HT1080 (cell line): Measurements from ENCODE around the gene F2RL1. TPM values are rescaled to one million over a fixed set of nuclear protein-coding genes. Genes with fewer than 3 reads are reported as not detected.
"Not testable (repeated sequence)": the region's sequence is repeated elsewhere in the genome, so short reads cannot be mapped to it uniquely, and the experiment has no call there.

ENCODE experiments used
- DNase-seq: peaks from one replicate; pipeline ENCODE4 v3.0.0-alpha.2; 2015; ENCODE audit warnings: low read depth
- total RNA-seq: library from RNA; depleted of rRNA; stranded (reverse); fragments of >200 nt; shearing (Covaris generic); gene quantifications from 2 replicates; pipeline ENCODE4 v1.2.3, GENCODE V29; 2014

Gene F2RL1
- total RNA-seq, 1 experiment from 2014 or later = 25.9 TPM

GRCh38 chr5:76805821-76806505 lies 12.9 kb upstream of the F2RL1 start:
- DNase-seq = peak; percentile 98

- peak; percentile 89 for DNase-seq
Observed at GRCh38 chr5:76807296-76807695, 11.5 kb upstream of the F2RL1 start.

DNA sequence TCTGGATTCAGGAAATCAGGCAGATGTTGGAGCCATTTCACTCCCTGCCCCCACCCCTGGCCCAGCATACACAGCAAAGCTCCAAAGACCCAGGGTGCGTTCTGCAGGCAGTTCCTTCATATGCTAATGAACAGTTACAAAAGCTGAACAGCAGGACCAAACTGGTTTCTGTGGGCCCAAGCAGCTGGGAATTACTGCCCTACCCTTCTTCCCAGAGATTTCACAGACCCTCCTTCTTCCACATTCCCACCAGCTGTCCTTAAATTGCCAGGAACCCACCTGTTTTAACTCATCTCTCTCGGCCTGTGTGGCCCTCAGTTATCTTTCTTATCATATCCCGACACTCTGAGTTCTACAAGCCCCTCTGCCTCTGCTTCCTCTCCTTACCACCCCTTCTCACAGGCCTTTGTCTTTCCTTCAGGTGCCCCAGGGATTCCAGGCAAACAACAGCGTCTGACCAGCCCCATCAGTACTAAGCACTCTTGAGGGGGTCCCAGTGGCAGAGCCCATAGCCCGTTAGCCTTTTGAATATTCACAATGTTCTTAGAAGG lies 10.6 kb upstream of the F2RL1 start:
- DNase-seq = no peak

GRCh38 chr5:76809141-76809540 lies 9.7 kb upstream of the F2RL1 start:
- no peak for DNase-seq

DNA sequence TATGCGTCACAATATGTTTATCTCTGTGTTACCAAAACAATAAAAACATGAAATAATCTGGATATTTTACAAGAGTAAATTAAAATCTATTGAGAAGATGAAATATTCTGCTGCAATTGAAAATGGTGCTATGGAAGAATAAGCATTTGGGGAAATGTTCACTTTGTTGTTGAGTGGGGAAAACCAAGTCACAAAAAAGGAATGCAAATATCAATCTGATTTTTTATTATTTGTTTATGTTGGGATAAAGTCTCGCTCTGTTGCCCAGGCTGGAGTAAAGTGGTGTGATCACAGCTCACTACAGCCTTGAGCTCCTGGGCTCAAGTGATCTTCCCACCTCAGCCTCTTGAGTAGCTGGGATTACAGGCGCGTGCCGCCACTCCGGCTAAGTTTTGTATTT lies 8.6 kb upstream of the F2RL1 start:
- no peak for DNase-seq

GRCh38 chr5:76811214-76811613 lies 7.6 kb upstream of the F2RL1 start:
- peak; percentile 79 for DNase-seq

DNA sequence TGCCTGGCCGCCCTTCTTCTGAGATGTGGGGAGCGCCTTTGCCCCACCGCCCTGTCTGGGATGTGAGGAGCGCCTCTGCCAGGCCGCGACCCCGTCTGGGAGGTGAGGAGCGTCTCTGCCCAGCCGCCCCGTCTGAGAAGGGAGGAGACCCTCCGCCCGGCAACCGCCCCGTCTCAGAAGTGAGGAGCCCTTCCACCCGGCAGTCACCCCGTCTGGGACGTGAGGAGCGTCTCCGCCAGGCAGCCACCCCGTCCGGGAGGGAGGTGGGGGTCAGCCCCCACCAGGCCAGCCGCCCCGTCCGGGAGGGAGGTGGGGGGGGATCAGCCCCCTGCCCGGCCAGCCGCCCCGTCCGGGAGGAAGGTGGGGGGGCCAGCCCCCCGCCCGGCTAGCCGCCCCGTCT lies 6.6 kb upstream of the F2RL1 start:
- not testable (repeated sequence) for DNase-seq

DNA sequence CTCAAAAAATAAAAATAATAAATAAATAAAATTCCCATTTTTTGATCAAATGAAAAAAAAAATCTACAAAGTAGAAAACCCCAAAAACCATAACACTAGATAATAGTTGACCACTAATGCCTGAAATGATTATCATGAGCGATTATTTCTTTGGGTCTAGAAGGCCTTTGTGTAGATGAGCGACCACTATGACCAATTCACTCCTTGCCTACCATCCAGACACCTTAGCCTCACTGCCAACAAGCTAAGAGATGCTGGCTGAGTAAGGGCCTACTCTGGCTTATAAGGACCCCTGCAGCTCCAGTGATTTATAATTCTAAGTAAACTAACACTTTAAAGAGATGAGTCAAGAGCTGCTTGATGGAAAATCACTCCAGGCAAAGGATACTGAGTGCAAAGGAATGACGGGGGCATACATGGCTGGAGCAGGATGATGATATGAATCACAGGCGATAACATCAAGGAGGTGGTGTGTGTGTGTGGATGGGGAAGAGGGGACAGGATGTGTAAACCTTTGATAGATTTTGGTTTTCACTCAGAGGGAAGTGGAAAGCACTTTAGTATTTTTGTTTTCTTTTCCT lies 4.8 kb upstream of the F2RL1 start:
- peak; percentile 96 for DNase-seq

GRCh38 chr5:76816110-76816831 lies 2.6 kb upstream of the F2RL1 start:
- no peak for DNase-seq

- DNase-seq = no peak
Observed at GRCh38 chr5:76819851-76820525, 1.2 kb downstream of the F2RL1 start.

DNA sequence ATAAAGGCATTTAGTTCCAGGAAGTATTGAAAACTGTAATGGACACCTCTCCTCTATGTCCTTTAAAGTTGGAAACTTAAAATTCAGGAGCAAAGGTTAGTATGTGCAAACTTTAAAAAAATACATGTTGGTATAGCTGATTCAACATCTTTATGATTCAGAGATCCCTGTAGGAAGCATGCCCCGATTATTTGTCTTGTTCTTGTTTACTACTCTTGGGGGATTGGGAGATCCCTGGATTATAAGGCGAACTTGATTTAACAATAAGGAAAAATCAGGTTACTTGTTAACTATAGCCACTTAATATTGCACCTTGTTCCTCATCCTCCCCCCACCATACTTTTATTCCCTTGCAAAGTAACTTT lies 1.7 kb downstream of the F2RL1 start:
- DNase-seq = no peak

GRCh38 chr5:76821136-76821535 lies 2.3 kb downstream of the F2RL1 start:
- DNase-seq = no peak

GRCh38 chr5:76822105-76822731 lies 3.4 kb downstream of the F2RL1 start:
- not testable (repeated sequence) for DNase-seq

DNA sequence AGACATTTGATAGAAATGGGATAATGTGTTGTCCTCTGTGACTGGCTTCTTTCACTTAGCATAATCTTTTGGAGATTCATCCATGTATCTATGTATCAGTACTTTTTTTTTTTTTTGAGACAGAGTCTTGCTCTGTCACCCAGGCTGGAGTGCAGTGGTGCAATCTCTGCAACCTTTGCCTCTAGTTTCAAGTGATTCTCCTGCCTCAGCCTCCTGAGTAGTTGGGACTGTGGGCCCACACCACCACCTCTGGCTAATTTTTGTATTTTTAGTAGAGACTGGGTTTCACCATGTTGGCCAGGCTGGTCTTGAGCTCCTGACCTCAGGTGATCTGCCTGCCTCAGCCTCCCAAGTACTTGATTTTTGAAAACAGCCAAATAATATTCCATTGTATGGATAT lies 7.6 kb downstream of the F2RL1 start:
- not testable (repeated sequence) for DNase-seq

DNA sequence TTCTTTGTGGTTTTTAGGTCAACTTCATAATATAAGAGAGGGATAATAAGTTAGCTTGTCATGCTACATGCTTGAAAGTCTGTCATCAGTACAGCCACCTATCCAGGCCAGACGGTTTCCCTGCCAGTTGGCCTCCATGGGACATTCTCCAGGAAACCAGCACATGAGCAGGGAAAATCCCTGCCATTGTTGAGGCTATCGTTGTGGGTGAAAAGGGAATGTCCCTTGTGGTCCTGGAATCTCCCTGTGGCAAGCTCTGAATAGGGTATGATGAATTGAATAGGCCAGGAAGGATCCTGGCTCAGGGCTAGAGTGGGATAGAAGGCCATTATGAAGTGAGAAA lies 12.3 kb downstream of the F2RL1 start:
- DNase-seq = peak; percentile 69

- DNase-seq = no peak
Observed at GRCh38 chr5:76836181-76836580, 17.4 kb downstream of the F2RL1 start.

DNA sequence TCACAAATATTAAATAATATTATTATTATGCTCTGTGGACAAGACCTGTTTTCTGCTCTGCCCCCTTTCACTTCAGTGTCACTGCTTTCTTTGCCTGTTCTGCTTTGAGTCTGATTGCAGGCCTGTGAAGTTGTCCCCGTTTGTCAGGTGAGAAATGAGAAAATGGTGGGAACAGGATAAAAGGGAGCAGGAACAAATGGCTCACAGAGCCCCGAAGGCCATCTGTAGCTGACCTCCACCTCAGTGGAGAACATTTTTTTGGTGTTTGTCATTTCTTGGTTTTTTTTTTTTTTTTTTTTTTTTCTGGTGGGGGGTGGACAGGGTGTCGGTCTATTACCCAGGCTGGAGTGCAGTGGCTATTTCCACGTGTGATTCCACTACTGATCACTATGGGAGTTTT lies 17.8 kb downstream of the F2RL1 start:
- peak; percentile 46 for DNase-seq

GRCh38 chr5:76838481-76839261 lies 19.8 kb downstream of the F2RL1 start:
- DNase-seq = peak; percentile 71

GRCh38 chr5:76841361-76841760 lies 22.5 kb downstream of the F2RL1 start:
- no peak for DNase-seq

GRCh38 chr5:76845890-76846289 lies 27.1 kb downstream of the F2RL1 start:
- DNase-seq = no peak
